OCI-LY7 (cell line): Measurements from ENCODE around the gene CFAP58.

ENCODE experiments used
- CTCF ChIP-seq: fragments of 200-600 bp; sonication (generic); conservative IDR thresholded peaks from 2 replicates; pipeline ENCODE4 v1.5.1; 2014; ENCODE audit warnings: mild to moderate bottlenecking, antibody characterized with exemption, low read length, moderate library complexity, mixed read lengths
- EZH2phosphoT487 ChIP-seq: fragments of 200-600 bp; sonication (generic); IDR thresholded peaks from 2 replicates; pipeline ENCODE4 v1.6.1; 2018; ENCODE audit warnings: low read depth, borderline replicate concordance, mild to moderate bottlenecking, mixed run types, antibody characterized with exemption, low read length, moderate library complexity, mixed read lengths

DNA sequence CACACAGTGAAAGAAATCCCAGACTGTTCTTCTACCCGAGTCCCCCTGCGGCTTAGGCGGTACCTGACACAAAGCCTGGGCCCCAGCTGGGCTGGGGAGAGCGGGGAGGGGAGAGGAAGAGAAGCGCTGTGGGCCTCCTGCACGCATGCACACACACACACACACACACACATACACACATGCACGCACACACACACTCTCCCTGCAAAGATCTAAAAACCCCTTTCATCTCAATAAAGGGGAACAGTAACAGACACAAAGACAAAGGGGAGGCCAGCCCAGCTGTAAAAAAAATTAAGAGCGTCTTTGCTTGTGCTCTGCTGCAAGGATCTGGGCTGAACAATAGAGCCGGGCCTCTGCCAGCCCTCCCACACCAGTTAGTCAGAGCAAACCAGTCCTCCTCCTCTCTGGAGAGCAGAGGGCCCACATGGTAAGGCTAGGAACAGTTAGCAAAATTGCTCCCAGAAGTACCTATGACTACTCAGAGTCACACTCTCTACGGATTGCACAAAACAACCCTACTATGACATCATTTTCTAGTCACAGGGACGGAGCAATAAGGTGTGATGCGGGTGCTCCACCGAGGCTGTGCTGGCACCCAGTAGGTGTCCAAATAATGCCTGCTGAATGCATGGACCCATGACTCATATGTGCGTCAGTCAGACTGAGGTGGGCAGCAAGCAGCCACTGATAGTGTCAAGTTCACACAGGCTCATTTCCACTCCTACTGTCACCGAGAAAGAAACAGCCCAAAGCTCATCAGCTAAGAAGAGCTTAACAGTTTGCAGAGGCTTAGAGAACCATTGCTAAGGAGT, 24.5 kb upstream of the CFAP58 start:
- TF ChIP-seq CTCF: no peak
- no peak for TF ChIP-seq EZH2phosphoT487
